HepG2 (cell line): ENCODE results near the gene CX3CR1. TPM values are rescaled to one million over a fixed set of nuclear protein-coding genes. Genes with fewer than 3 reads are reported as not detected.

Source experiments
- ATAC-seq: fragments of 200-7000 bp; cut with Tn5 transposase; 3 replicates; pipeline ENCODE4 v1.9.1; 2020; ENCODE audit warnings: mild to moderate bottlenecking, moderate library complexity
- BruUV-seq: library from RNA; stranded (reverse); fragments of 400-500 nt; replicated peaks from 2 replicates; lab custom pipeline; 2021; lab: Mats Ljungman, UMichigan
- CTCF ChIA-PET: fragments of 300-600 bp; formaldehyde crosslinking; extraction: SDS; loops from one replicate; lab custom pipeline; 2021; ENCODE audit warnings: low total read pairs, inconsistent platforms, low intra/inter-chr PET ratio; lab: Yijun Ruan, JAX
- POLR2A ChIA-PET: fragments of 350-600 bp; sonication (Branson Sonifier 250); formaldehyde crosslinking; loops from one replicate; lab custom pipeline; 2020; ENCODE audit warnings: antibody characterized with exemption, inconsistent platforms; lab: Yijun Ruan, JAX
- DNase-seq: peaks from one replicate; pipeline ENCODE4 v3.0.0-alpha.2; 2015; ENCODE audit warnings: low spot score
- FAIRE-seq: peaks from 3 replicates; lab custom pipeline; 2011; peaks lifted over from hg19 to GRCh38; lab: Jason Lieb, UNC
- H2AFZ ChIP-seq: one replicate; pipeline ENCODE4 v1.6.1; 2011; ENCODE audit warnings: low read length, inconsistent platforms
- H3K27ac ChIP-seq: fragments of 300-600 bp; 3 replicates; pipeline ENCODE4 v1.8.0; 2011; ENCODE audit warnings: mixed run types, mild to moderate bottlenecking, mixed read lengths, low read length, inconsistent platforms; ENCODE audit not compliant: insufficient read depth; ENCODE audit errors: extremely low read length
- H3K27me3 ChIP-seq, 2 experiments: fragments of 200-600 bp in 1 of 2; 2 replicates in 1 of 2; 3 replicates in 1 of 2; pipeline versions ENCODE4 v1.6.0 to v1.8.0; 2011; ENCODE audit warnings: low read length in 2 of 2, mild to moderate bottlenecking in 2 of 2, moderate library complexity in 2 of 2, inconsistent platforms in 1 of 2; ENCODE audit not compliant: insufficient read depth in 2 of 2, control insufficient read depth in 1 of 2
- H3K36me3 ChIP-seq, 2 experiments: fragments of 200-600 bp in 1 of 2; replicated peaks in 1 of 2; 2 replicates in 1 of 2; 3 replicates in 1 of 2; pipeline versions ENCODE4 v1.5.1 to v1.8.0; 2011; ENCODE audit warnings: low read length in 2 of 2, inconsistent platforms in 1 of 2; ENCODE audit not compliant: insufficient read depth in 2 of 2, control insufficient read depth in 1 of 2
- H3K4me1 ChIP-seq: 2 replicates; pipeline ENCODE4 v1.5.1; 2012; ENCODE audit warnings: low read length, inconsistent platforms; ENCODE audit not compliant: insufficient read depth
- H3K4me2 ChIP-seq: 2 replicates; pipeline ENCODE4 v1.6.0; 2011; ENCODE audit warnings: low read depth, low read length, inconsistent platforms
- H3K4me3 ChIP-seq, 3 experiments: fragments of 200-600 bp in 1 of 3; sonication (generic), shearing (Covaris generic) in 1 of 3; replicated peaks in 1 of 3; 2 replicates each; pipeline ENCODE4 v1.5.1; 2011 to 2016; ENCODE audit warnings: low read length in 3 of 3, inconsistent platforms in 2 of 3, low read depth in 2 of 3, mild to moderate bottlenecking in 2 of 3, control low read depth in 1 of 3, mixed read lengths in 1 of 3; ENCODE audit not compliant: insufficient read depth in 1 of 3
- H3K79me2 ChIP-seq: one replicate; pipeline ENCODE4 v1.6.1; 2011; ENCODE audit warnings: low read length, inconsistent platforms; ENCODE audit not compliant: insufficient read depth
- H3K9ac ChIP-seq: 2 replicates; pipeline ENCODE4 v1.6.0; 2011; ENCODE audit warnings: mild to moderate bottlenecking, low read depth, low read length, inconsistent platforms; ENCODE audit not compliant: insufficient read depth
- H3K9me3 ChIP-seq: 2 replicates; pipeline ENCODE4 v1.5.1; 2012; ENCODE audit warnings: mild to moderate bottlenecking, low read length
- H4K20me1 ChIP-seq: 2 replicates; pipeline ENCODE4 v1.6.0; 2011; ENCODE audit warnings: inconsistent platforms, mild to moderate bottlenecking, low read length, moderate library complexity; ENCODE audit not compliant: insufficient read depth
- FOXM1 ChIP-seq: sonication (generic); formaldehyde crosslinking; IDR thresholded peaks from 2 replicates; pipeline ENCODE4 v1.5.0; 2020; ENCODE audit warnings: missing genetic modification reagents
- GATAD1 ChIP-seq: IDR thresholded peaks from 2 replicates; pipeline ENCODE4 v1.6.1; 2016; ENCODE audit warnings: missing genetic modification reagents, missing compliant biosample characterization
- KDM5A ChIP-seq: fragments of 200-600 bp; sonication (generic); IDR thresholded peaks from 2 replicates; pipeline ENCODE4 v1.7.0; 2018; ENCODE audit warnings: antibody characterized with exemption, mild to moderate bottlenecking, low read length, borderline replicate concordance
- MIER2 ChIP-seq: IDR thresholded peaks from 2 replicates; pipeline ENCODE4 v1.6.1; 2016; ENCODE audit warnings: missing biosample characterization, missing genetic modification reagents
- PAF1 ChIP-seq: IDR thresholded peaks from 2 replicates; pipeline ENCODE4 v1.6.1; 2016; ENCODE audit warnings: missing genetic modification reagents, missing compliant biosample characterization
- PCBP2 ChIP-seq: fragments of 200-400 bp; formaldehyde crosslinking; optimal IDR thresholded peaks from 2 replicates; pipeline ENCODE3; 2018; ENCODE audit warnings: low read length, low read depth; ENCODE audit not compliant: poor library complexity, severe bottlenecking
- POGZ ChIP-seq: sonication (generic); formaldehyde crosslinking; IDR thresholded peaks from 2 replicates; pipeline ENCODE4 v1.4.0; 2020; ENCODE audit warnings: mild to moderate bottlenecking, missing genetic modification reagents
- SNAPC4 ChIP-seq: sonication (generic); formaldehyde crosslinking; IDR thresholded peaks from 2 replicates; pipeline ENCODE4 v1.4.0; 2020; ENCODE audit warnings: mild to moderate bottlenecking, missing genetic modification reagents
- TCF7L2 ChIP-seq: IDR thresholded peaks from 2 replicates; pipeline ENCODE4 v1.6.1; 2011; ENCODE audit warnings: mild to moderate bottlenecking, low read depth, low read length, moderate library complexity
- ZNF12 ChIP-seq: sonication (generic); formaldehyde crosslinking; IDR thresholded peaks from 2 replicates; pipeline ENCODE4 v1.5.0; 2020; ENCODE audit warnings: missing genetic modification reagents
- ZNF160 ChIP-seq: sonication (generic); formaldehyde crosslinking; IDR thresholded peaks from 2 replicates; pipeline ENCODE4 v1.8.0; 2022; ENCODE audit warnings: mild to moderate bottlenecking, inconsistent platforms, missing genetic modification reagents
- WGBS: methylation state at CpG from one replicate; pipeline ENCODE4 v1.1.6; 2017; ENCODE audit warnings: low lambda C conversion rate; 5-methylcytosine and 5-hydroxymethylcytosine counted together
- in situ Hi-C: cut with HindIII; loops from 2 replicates; pipeline ENCODE4 v1.10.0; 2017; ENCODE audit warnings: low pct_unique_long_range_greater_than_20kb; ENCODE audit not compliant: extremely low pct_ligation_motif_present
- intact Hi-C: fragments of 100-400 bp; cut with micrococcal nuclease; formaldehyde crosslinking; loops from one replicate; pipeline ENCODE4 v1.10.0; 2022; ENCODE audit not compliant: unreplicated experiment
- polyA plus RNA-seq, 8 experiments: library from polyadenylated mRNA; depleted of rRNA in 3 of 8; stranded (reverse) in 7 of 8; unstranded in 1 of 8; fragments of >200 nt; fragmentation: Illumina TruSeq in 4 of 8; extraction: Trizol in 4 of 8; gene quantifications; 2 replicates each; pipeline versions ENCODE4 v1.2.1 to v1.2.3, GENCODE V29; 2011 to 2016; ENCODE audit warnings: low read depth in 4 of 8, missing spikeins in 1 of 8, mixed read lengths in 1 of 8; ENCODE audit not compliant: insufficient read depth in 1 of 8
- total RNA-seq, 5 experiments: library from RNA; depleted of rRNA; stranded (reverse); fragments of >200 nt; fragmentation: Illumina TruSeq; extraction: Trizol; gene quantifications; 2 replicates each; pipeline ENCODE4 v1.2.3, GENCODE V29; 2016; ENCODE audit warnings: low read depth in 1 of 5

Gene CX3CR1
- total and polyA plus RNA-seq, 2 of the 13 experiments (the other 11 are each of a cell fraction or from before 2014, with no cell fraction given) = not detected

- Histone ChIP-seq H3K9me3 (no peaks in the 10 kb centered on the region), H3K27ac (no peak overlapping the region), H3K36me3 (no peaks in the 10 kb centered on the region), H4K20me1 (no peaks in the 10 kb centered on the region), H3K9ac (no peak overlapping the region), H3K4me3 (no peak overlapping the region), H3K4me2 (no peak overlapping the region), H3K27me3 (no peaks in the 10 kb centered on the region), H2AFZ (no peak overlapping the region), H3K4me1 (no peaks in the 10 kb centered on the region), H3K79me2 (no peaks in the 10 kb centered on the region)
- no peak for DNase-seq
- POLR2A ChIA-PET = no interaction called here
- no peak for ATAC-seq
- WGBS = 0% methylated on average over 1 of the region's 1 CpG
- intact Hi-C loops (no loop called here), in situ Hi-C loops (no loop called here)
- no peak for FAIRE-seq
- no TSS peak for BruUV-seq
- CTCF ChIA-PET = no interaction called here
- TF ChIP-seq SNAPC4 (CRISPR knock-in tag) (no peak), POGZ (no peak), ZNF12 (CRISPR knock-in tag) (no peak), KDM5A (no peak), PAF1 (CRISPR knock-in tag) (no peak), PCBP2 (no peak), FOXM1 (CRISPR knock-in tag) (no peak), TCF7L2 (no peak), ZNF160 (CRISPR knock-in tag) (no peak), GATAD1 (no peak), MIER2 (no peak)
Observed at GRCh38 chr3:39222462-39222861, 57.4 kb downstream of the CX3CR1 start.
